ENCODE data around the gene MEIS3.
A peak's percentile ranks its signal among the peaks of the same experiment; 100 is the strongest.

MEIS3 gene
- 0.40 to 0.62 reads per million in 2 donors for total RNA-seq

DNA sequence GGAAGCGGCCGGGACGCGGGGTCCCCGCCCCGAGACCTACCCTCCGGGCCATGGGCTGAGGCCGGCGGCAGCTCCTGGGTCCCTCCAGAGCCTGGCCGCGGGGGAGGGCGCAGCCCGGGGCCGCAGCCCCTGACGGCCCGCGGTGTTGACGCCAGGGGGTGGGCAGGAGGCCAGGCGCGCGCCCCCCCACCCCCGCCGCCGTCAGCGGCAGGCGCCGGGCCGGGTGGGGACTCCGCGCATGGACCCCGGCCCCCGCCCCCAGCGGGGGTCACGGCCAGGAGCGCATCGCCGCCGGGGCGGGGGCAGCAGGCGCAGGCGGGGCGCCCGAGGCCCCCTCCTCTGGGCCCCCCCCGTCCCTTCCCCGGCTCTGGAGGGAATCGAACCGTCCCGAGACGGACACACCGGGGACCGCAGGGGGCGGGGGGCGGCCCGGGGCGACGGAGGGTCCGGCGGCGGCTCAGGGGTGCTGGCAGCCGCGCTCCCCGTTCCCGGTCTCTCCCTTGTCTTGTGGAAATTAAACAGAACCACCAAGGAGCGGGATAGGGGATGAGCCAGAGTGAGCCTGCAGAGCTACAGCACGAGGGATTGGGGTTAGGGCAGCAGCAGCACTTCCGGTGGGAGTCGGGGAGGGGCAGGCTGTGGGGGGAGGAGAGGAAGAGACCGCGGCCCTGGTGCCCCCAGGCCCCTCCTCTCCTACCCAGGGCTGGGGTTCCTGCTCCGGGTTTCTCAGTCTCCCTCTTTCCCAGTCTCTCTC lies at the start of gene MEIS3:
Gene MEIS3, minus strand, starts transcription at position 498 of the 754 bp plus-strand sequence. Its CDS starts 446 bp downstream, at position 52.
- DNase-seq = no peak

DNA sequence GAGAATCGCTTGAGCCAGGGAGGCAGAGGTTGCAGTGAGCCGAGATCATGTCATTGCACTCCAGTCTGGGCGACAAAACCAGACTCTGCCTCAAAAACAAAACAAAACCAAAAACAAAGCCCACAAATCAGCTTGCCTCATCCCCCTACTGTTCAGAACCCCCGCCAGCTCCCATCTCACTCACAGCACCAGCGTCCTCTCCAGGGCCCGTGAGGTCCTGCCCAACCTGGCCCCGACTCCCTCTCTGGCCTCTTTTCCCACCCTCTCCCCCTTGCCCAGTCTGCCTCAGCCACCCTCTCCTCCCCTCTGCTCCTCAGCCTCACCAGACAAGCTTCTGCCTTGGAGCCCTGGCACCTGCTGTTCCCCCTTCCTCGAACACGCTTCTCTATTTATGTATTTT lies 48.6 kb upstream of the MEIS3 start:
- no peak for DNase-seq

GRCh38 chr19:47465957-47466356 lies 46.6 kb upstream of the MEIS3 start:
- DNase-seq = no peak

DNA sequence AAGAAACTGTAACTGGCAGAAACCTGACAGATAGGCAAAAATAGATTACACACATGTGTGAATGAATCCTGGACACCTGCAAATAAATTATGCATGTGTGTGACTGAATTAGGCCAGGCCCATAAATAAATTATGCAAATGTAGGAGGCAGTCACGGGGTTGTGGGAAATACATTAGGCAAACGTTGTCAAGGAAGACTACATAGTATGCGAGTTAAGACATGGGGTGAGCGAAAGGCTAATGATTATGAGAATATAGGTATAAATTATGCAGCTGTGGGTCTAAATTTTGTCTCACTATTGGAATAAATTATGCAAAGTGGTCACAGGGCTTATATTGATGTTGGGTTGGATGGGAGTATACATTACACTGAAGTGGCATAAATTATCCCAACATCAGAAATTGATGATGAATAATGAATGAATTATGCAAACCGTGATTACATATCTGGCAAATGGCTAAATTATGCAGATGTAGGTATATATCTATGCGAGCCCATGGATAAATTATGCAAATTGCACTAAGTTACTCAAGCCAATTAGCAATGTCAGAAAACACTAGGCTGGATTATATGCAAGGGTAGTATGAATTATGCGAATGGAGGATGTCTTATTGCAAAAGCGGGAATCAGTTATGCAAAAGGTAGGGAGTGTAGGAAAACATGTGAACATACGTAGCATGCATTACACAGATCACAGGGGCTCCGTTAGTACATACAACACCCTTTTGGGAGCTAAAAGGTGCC lies 45.5 kb upstream of the MEIS3 start:
- no peak for DNase-seq

DNA sequence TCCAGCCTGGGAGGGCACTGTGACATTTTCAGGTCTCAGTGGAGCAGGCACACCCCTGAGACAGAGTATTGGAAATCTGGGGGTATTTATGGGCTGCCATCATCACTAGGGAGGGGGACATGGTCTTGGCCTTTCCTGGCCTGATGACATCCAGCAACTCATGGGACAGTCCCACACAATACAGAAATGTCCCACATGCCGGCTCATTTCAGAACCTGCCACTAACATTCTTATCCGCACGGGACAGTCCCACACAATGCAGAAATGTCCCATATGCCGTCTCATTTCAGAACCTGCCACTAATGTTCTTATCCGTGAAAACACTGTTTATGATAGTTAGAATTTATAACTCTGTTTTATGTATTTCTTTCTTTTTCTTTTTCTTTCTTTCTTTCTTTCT lies 42.5 kb upstream of the MEIS3 start:
- DNase-seq = no peak

DNA sequence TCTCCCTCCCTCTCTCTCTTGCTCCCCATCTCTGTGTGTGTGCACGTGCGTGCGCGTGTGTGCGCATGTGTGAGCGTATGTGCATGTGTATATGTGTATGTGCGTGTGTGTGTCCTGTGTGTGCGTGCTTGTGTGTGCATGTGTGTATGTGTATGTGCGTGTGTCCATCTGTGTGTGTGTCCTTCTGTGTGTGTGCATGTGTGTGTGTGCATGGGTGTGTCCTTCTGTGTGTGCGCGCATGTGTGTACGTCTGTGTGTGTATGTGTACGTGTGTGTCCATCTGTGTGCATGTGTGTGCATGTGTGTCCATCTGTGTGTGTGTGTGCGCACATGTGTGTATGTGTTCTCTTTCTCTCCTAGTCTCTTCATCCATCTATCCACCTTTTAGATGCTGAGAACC lies 40.1 kb upstream of the MEIS3 start:
- DNase-seq = no peak

DNA sequence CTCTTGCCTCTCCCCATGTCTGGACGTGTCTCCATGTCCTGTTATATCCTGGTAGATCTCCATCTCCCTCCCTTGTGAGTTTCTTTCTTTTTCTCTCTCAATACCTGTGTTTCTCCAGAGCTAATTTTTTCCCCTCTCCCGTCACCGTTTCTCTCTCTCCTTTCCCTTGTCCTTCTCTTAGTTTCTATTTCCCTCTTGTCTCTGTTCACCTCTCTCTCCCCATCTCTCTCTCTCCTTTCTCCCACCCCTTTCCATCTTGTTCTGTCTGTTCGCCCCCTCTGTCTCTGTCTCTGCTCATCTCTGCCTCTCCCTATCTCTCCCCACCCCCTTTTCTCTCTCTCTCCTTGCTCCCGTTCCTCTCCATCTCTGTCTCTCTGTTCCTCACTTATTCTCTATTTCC lies 39.3 kb upstream of the MEIS3 start:
- DNase-seq = no peak

- DNase-seq = no peak
These were observed 37.6 kb upstream of the MEIS3 start for GRCh38 chr19:47456721-47457474.

- no peak for DNase-seq
These were observed 31.2 kb upstream of the MEIS3 start for GRCh38 chr19:47450478-47450877.

GRCh38 chr19:47448360-47448727 lies 29.0 kb upstream of the MEIS3 start:
- DNase-seq = no peak

DNA sequence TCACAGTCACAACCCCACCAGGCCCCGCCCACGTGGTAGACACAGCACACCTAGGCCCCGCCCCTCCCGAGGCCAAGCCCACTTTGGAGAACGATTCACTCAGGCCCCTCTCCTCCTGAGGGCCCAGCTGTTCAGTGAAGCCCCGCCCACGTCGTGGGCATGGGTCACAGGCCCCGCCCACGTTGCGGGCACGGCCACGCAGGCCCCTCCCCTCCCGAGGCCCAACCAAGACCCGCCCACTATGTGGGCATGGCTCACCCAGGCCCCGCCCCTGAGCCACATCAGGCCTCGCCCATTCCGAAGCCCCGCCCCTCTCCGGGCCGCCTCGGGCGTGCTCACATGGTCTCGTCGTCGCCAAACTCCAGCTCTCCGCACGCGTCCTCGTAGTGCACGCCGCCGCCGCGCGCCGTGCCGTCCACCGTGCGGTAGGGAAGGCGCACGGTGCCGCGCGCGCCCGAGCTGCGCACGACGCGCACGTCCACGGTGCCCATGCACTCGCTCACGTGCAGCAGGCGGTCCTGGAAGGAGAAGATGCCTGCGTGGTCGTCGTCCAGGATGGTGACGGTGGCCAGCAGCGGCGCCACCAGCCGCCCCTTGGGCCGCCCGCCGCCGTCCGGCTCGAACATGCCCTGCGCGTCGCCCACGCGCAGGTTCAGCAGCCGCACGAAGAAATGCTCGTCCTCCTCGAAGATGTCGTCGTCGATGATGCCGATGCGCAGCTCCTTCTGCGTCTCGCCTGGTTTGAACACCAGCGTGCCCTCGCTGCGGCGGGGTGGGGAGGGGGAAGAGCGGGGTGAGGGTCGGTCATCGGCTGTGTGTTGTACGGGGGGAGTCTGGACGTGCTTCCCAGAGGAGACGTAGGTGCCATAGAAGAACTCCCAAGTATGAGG lies 28.4 kb upstream of the MEIS3 start:
- DNase-seq = peak in 4 of 5 experiments; percentile 23 to 64 (median 44)

GRCh38 chr19:47446534-47447469 lies 27.5 kb upstream of the MEIS3 start:
- DNase-seq = no peak

- peak; percentile 38 to 72 (median 59) for DNase-seq
These were observed 26.6 kb upstream of the MEIS3 start for GRCh38 chr19:47445937-47446402.

GRCh38 chr19:47445527-47445926 lies 26.2 kb upstream of the MEIS3 start:
- DNase-seq = no peak

DNA sequence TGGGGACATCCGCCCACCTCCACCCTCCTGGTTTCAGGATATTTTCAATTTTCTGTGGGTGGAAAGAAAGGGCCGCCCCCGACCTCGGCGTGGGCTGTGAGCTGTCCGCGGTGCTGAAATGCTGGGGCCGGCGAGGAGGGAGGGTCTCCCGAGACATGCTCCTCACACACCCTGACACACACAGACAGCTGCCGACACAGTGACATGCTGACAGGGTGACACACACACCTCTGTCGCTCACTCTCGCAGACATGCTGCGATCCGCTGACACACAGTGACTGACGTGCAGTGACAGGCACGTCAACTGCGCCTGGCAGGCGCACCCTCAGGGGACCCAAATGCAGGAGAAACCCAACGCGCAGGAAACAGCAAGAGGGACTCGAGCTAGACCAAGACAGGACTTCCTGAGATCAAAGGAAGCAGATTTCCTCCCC lies 25.1 kb upstream of the MEIS3 start:
- peak in 1 of 5 experiments; percentile 30 for DNase-seq

DNA sequence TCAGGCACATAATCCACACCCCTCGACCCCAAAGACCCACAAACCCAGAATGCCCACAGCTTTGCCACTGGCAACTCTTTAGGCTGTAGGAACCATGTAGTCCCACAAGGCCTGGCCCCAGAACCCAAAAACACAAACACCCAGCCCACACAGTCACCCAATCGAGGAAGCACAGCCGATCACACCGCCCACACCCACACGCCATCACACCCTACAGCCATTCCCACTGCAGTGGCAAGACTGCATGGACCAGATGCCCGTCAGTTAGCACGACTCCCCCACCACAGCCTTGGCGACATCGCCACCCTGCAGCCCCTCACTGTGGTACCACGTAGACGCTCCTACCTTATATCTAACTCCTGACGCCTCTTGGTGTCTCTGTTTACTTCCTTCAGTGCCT lies 24.0 kb upstream of the MEIS3 start:
- DNase-seq = no peak

GRCh38 chr19:47438793-47439220 lies 19.5 kb upstream of the MEIS3 start:
- DNase-seq = no peak

DNA sequence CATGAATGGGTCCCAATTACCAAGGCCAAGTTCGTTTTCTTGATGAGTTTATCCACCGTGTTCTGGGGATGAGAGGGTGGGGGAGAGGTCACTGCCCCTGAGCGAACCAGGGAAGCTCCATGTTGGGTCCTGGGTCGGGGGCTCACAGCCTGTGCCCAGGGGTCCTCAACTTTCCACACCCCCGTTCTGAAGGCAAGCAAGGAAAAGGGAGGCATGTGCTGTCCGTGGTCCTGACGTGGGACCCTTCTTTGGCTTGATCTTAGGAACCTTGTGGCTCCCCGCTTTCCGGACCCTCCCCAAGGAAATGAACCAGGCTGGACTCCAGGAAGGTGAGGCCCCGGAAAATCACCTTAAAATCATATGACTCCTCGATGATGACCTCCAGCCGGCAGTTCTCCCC lies 18.2 kb upstream of the MEIS3 start:
- no peak for DNase-seq

- peak; percentile 60 to 75 (median 72) for DNase-seq
These were observed 17.5 kb upstream of the MEIS3 start for GRCh38 chr19:47436712-47437401.

DNA sequence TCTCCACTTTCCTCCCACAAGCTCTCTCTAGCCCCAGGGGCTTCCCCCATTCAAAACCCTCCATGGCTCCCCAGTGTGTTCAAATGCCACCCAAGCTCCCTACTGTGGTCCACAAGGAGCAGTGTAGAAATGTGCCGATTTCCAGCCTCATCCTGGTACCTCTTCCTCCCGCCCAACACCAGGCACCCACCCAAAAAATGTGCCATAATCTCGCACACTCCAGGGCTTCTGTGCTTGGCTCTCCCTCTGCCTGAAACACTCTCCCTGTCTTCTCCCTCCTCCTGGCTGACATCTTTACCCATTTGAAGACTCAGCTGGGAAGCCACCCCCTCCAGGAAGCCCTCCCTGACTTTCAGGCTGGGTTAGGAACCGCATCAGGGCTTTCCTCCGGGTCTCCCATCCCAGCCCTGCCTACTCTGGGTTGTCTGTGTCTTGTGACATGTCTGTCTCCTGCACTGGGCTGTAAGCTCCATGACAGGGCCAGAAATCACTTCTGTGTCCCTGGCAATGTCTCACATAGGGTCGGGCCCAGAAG lies 16.6 kb upstream of the MEIS3 start:
- no peak for DNase-seq

Measured in T-helper 2 cell (primary cell).